ENCODE results near the gene PRLH. TPM values are rescaled to one million over a fixed set of nuclear protein-coding genes. Genes with fewer than 3 reads are reported as not detected.

Gene PRLH
- total and polyA plus RNA-seq, 2 donors (not counting 3 experiments of a cell fraction or from before 2014, with no cell fraction given): not detected

- Histone ChIP-seq H3K9me1 (replicated peaks; ENCODE audit: control insufficient read depth, extremely low read depth, insufficient read depth, low read length) (no peaks in the 10 kb centered on the region), H3K27ac (ENCODE audit: insufficient read depth, low read depth, low read length) (no peak overlapping the region), H3K4me1 (ENCODE audit: control insufficient read depth, extremely low read depth, insufficient read depth, low read length) (no peaks in the 10 kb centered on the region), H3K9me3 (replicated peaks; ENCODE audit: control insufficient read depth, insufficient read depth, low read length) (no peaks in the 10 kb centered on the region), H2AFZ (ENCODE audit: low read depth, low read length) (no peak overlapping the region), H3K4me2 (ENCODE audit: insufficient read depth, low read length) (no peak overlapping the region), H3K79me2 (ENCODE audit: control insufficient read depth, insufficient read depth, low read length) (no peaks in the 10 kb centered on the region), H4K20me1 (replicated peaks; ENCODE audit: control insufficient read depth, extremely low read depth, insufficient read depth, low read length) (no peaks in the 10 kb centered on the region), H3K9ac (replicated peaks; ENCODE audit: extremely low read depth, insufficient read depth, low read length) (no peak overlapping the region), H3K4me3 (replicated peaks in 1 of 3; ENCODE audit: insufficient read depth in 1 of 3, low read depth in 1 of 3, low read length in 3 of 3) (no peak overlapping the region), H3K27me3 (ENCODE audit: control insufficient read depth in 2 of 2, insufficient read depth in 2 of 2, low read length in 2 of 2) (no peaks in the 10 kb centered on the region), H3K36me3 (ENCODE audit: control insufficient read depth in 2 of 2, extremely low read depth in 1 of 2, insufficient read depth in 2 of 2, low read length in 2 of 2) (no peaks in the 10 kb centered on the region)
- FAIRE-seq: no peak
- POLR2A ChIA-PET: no interaction called here
- TF ChIP-seq EZH2 (IDR thresholded peaks at IDR 0.05; ENCODE audit: borderline replicate concordance, low read depth, low read length, severe bottlenecking) (no peak), POLR2AphosphoS5 (IDR thresholded peaks at IDR 0.05; ENCODE audit: insufficient read depth, low read depth, low read length) (no peak), CTCF (IDR thresholded peaks at IDR 0.05; ENCODE audit: extremely low read depth in 1 of 2, insufficient read depth in 1 of 2, low read depth in 1 of 2, low read length in 2 of 2) (no peak), MYC (IDR thresholded peaks at IDR 0.05; ENCODE audit: low read depth, low read length) (no peak), JUN (IDR thresholded peaks at IDR 0.05; ENCODE audit: borderline replicate concordance, insufficient read depth, insufficient read length, low read depth) (no peak), GATA2 (IDR thresholded peaks at IDR 0.05; ENCODE audit: insufficient read depth, insufficient read length, low read depth, low read length) (no peak), POLR2A (IDR thresholded peaks at IDR 0.05; ENCODE audit: low read depth, low read length) (no peak), FOS (IDR thresholded peaks at IDR 0.05; ENCODE audit: borderline replicate concordance, insufficient read depth, low read length) (no peak), MAX (IDR thresholded peaks at IDR 0.05; ENCODE audit: insufficient read depth, insufficient read length) (no peak)
- intact Hi-C loops (cut with micrococcal nuclease): loop anchor here (2.0 kb wide), 1 partner anchor 409 kb away; no protein-coding TSS in a partner anchor
- dilution Hi-C loops (cut with MboI; ENCODE audit: extremely low pct_ligation_motif_present, low sequenced_read_pairs): no loop called here
- no TSS peak for BruUV-seq (replicated peaks)
- no peak for DNase-seq (ENCODE audit: low read depth, low spot score)
- CTCF ChIA-PET: interaction anchor here (0.5 to 7.7 kb wide), 10 partner anchors 8 to 481 kb away, joined by 3 to 295 read pairs (median 42); no protein-coding TSS in a partner anchor
Measured at GRCh38 chr2:237573721-237574415, 7.5 kb downstream of the PRLH start.

Measured in endothelial cell of umbilical vein (primary cell).